ENCODE data around the gene OTOF. TPM values are rescaled to one million over a fixed set of nuclear protein-coding genes. Genes with fewer than 3 reads are reported as not detected.

The OTOF gene
- total RNA-seq, 1 experiment from 2014 or later: not detected

- H3K27ac ChIP-seq: no peak overlapping the region
Observed at GRCh38 chr2:26462511-26463243, 15.2 kb downstream of the OTOF start.

GRCh38 chr2:26462100-26462499, 15.8 kb downstream of the OTOF start:
- no peaks in the 10 kb centered on the region for H3K27me3 ChIP-seq (ENCODE audit: insufficient read depth, low read depth)
- H3K79me2 ChIP-seq (ENCODE audit: low read depth): no peaks in the 10 kb centered on the region
- H3K27ac ChIP-seq: no peak overlapping the region
- no peak for DNase-seq
- no peaks in the 10 kb centered on the region for H3K9me2 ChIP-seq (ENCODE audit: insufficient read depth)
- no peaks in the 10 kb centered on the region for H4K20me1 ChIP-seq (ENCODE audit: insufficient read depth)
- H3K9me3 ChIP-seq (ENCODE audit: insufficient read depth, low read depth): no peaks in the 10 kb centered on the region
- ChIA-PET CTCF (interaction anchor here (0.5 to 0.8 kb wide), 2 partner anchors 40 to 78 kb away, joined by 3 read pairs; no protein-coding TSS in a partner anchor), POLR2A (ENCODE audit: unreplicated experiment) (no interaction called here)
- intact Hi-C loops (cut with micrococcal nuclease; ENCODE audit: unreplicated experiment): loop anchor here (10.0 kb wide), 1 partner anchor 117 kb away; the partner anchor contains the start of genes ADGRF3 and SELENOI
- BruUV-seq (replicated peaks): no TSS peak
- H3K4me1 ChIP-seq (replicated peaks; ENCODE audit: insufficient read depth): peaks cover 24% of the 10 kb centered on the region
- no peak overlapping the region for H2AFZ ChIP-seq
- no peaks in the 10 kb centered on the region for H3K36me3 ChIP-seq (ENCODE audit: low read depth)
- H3K4me3 ChIP-seq: no peak overlapping the region
- TF ChIP-seq EZH2 (IDR thresholded peaks at IDR 0.05; ENCODE audit: low read depth) (no peak), CTCF (conservative IDR thresholded peaks at IDR 0.05) (no peak)
- no peak overlapping the region for H3K4me2 ChIP-seq
- H3F3A ChIP-seq (ENCODE audit: insufficient read depth, low read depth): no peaks in the 10 kb centered on the region; the same call in 1 of the 2 replicates

More at GRCh38 chr2:26462511-26463243, 15.2 kb downstream of the OTOF start:
- intact Hi-C loops (cut with micrococcal nuclease; ENCODE audit: unreplicated experiment): loop anchor here (10.0 kb wide), 1 partner anchor 118 kb away; the partner anchor contains the start of genes ADGRF3 and SELENOI
- H3K27me3 ChIP-seq (ENCODE audit: insufficient read depth, low read depth): no peaks in the 10 kb centered on the region
- H3K9me2 ChIP-seq (ENCODE audit: insufficient read depth): no peaks in the 10 kb centered on the region
- BruUV-seq (replicated peaks): no TSS peak
- H3F3A ChIP-seq (ENCODE audit: insufficient read depth, low read depth): no peaks in the 10 kb centered on the region
- ChIA-PET POLR2A (ENCODE audit: unreplicated experiment) (interaction anchor here (0.7 kb wide), 1 partner anchor 239 kb away, joined by 3 read pairs; no protein-coding TSS in a partner anchor), CTCF (interaction anchor here (0.5 to 0.8 kb wide), 2 partner anchors 40 to 79 kb away, joined by 3 read pairs; no protein-coding TSS in a partner anchor)
- H3K4me3 ChIP-seq: no peak overlapping the region
- no peak overlapping the region for H2AFZ ChIP-seq
- H3K36me3 ChIP-seq (ENCODE audit: low read depth): no peaks in the 10 kb centered on the region
- peak; percentile 62 to 76 for DNase-seq
- H4K20me1 ChIP-seq (ENCODE audit: insufficient read depth): no peaks in the 10 kb centered on the region
- no peaks in the 10 kb centered on the region for H3K79me2 ChIP-seq (ENCODE audit: low read depth)
- TF ChIP-seq CTCF (conservative IDR thresholded peaks at IDR 0.05) (peak; percentile 63), EZH2 (IDR thresholded peaks at IDR 0.05; ENCODE audit: low read depth) (no peak)
- H3K9me3 ChIP-seq (ENCODE audit: insufficient read depth, low read depth): no peaks in the 10 kb centered on the region
- peaks cover 18% of the 10 kb centered on the region; the same call in 1 of the 2 replicates for H3K4me1 ChIP-seq (replicated peaks; ENCODE audit: insufficient read depth)
- H3K4me2 ChIP-seq: no peak overlapping the region

- CTCF ChIA-PET: interaction anchor here (0.8 kb wide), 1 partner anchor 78 kb away, joined by 3 read pairs; no protein-coding TSS in a partner anchor
Observed at GRCh38 chr2:26461601-26462023, 16.3 kb downstream of the OTOF start.

More at GRCh38 chr2:26461601-26462023, 16.3 kb downstream of the OTOF start:
- no peaks in the 10 kb centered on the region for H3K9me2 ChIP-seq (ENCODE audit: insufficient read depth)
- H3K4me1 ChIP-seq (replicated peaks; ENCODE audit: insufficient read depth): peaks cover 25% of the 10 kb centered on the region
- H3K79me2 ChIP-seq (ENCODE audit: low read depth): no peaks in the 10 kb centered on the region
- H2AFZ ChIP-seq: no peak overlapping the region
- H3K4me2 ChIP-seq: no peak overlapping the region
- no peak for DNase-seq
- POLR2A ChIA-PET (ENCODE audit: unreplicated experiment): no interaction called here
- no peak for TF ChIP-seq EZH2 (IDR thresholded peaks at IDR 0.05; ENCODE audit: low read depth)
- no peak for TF ChIP-seq CTCF (conservative IDR thresholded peaks at IDR 0.05)
- intact Hi-C loops (cut with micrococcal nuclease; ENCODE audit: unreplicated experiment): loop anchor here (10.0 kb wide), 1 partner anchor 117 kb away; the partner anchor contains the start of genes ADGRF3 and SELENOI
- H4K20me1 ChIP-seq (ENCODE audit: insufficient read depth): no peaks in the 10 kb centered on the region
- BruUV-seq (replicated peaks): no TSS peak
- no peaks in the 10 kb centered on the region; the same call in 1 of the 2 replicates for H3F3A ChIP-seq (ENCODE audit: insufficient read depth, low read depth)
- no peak overlapping the region for H3K4me3 ChIP-seq
- H3K27ac ChIP-seq: no peak overlapping the region
- no peaks in the 10 kb centered on the region for H3K27me3 ChIP-seq (ENCODE audit: insufficient read depth, low read depth)
- H3K36me3 ChIP-seq (ENCODE audit: low read depth): no peaks in the 10 kb centered on the region
- no peaks in the 10 kb centered on the region for H3K9me3 ChIP-seq (ENCODE audit: insufficient read depth, low read depth)

Measured in PC-9 (cell line).